Esophagus squamous epithelium (tissue), 5 donors: ENCODE data around the gene MPC2. TPM values are rescaled to one million over a fixed set of nuclear protein-coding genes. Genes with fewer than 3 reads are reported as not detected.

Experiments
- DNase-seq: peaks from one replicate; lab custom pipeline; 2025; lab: John Stamatoyannopoulos, UW
- H3K27ac ChIP-seq, 4 donors: fragments of 200-600 bp; sonication (generic); one replicate each; pipeline ENCODE4 v1.5.1; 2016 to 2019; ENCODE audit warnings: mild to moderate bottlenecking in 1 of 4
- H3K27me3 ChIP-seq, 4 donors: fragments of 200-600 bp; sonication (generic); 1 replicate in 3 of 4; 2 replicates in 1 of 4; pipeline versions ENCODE4 v1.5.1 to v1.6.0; 2017 to 2021; ENCODE audit warnings: antibody characterized with exemption in 1 of 4
- H3K36me3 ChIP-seq, 3 donors: fragments of 200-600 bp; sonication (generic); one replicate each; pipeline ENCODE4 v1.5.1; 2016 to 2019
- H3K4me1 ChIP-seq, 3 donors: fragments of 200-600 bp; sonication (generic); one replicate each; pipeline ENCODE4 v1.5.1; 2017 to 2019
- H3K4me3 ChIP-seq, 4 donors: fragments of 200-600 bp; sonication (generic); 1 replicate in 3 of 4; 2 replicates in 1 of 4; pipeline ENCODE4 v1.5.1; 2016 to 2019; ENCODE audit warnings: mild to moderate bottlenecking in 2 of 4, moderate library complexity in 1 of 4
- H3K9me3 ChIP-seq, 3 donors: fragments of 200-600 bp; sonication (generic); one replicate each; pipeline ENCODE4 v1.5.1; 2016 to 2019
- CTCF ChIP-seq, 6 experiments: fragments of 450-650 bp in 4 of 6; fragments of 200-600 bp in 2 of 6; sonication (generic) in 2 of 6; IDR thresholded peaks; one replicate each; pipeline ENCODE4 v1.5.1; 2016 to 2019; ENCODE audit warnings: antibody characterized with exemption in 6 of 6, mild to moderate bottlenecking in 4 of 6, moderate library complexity in 4 of 6
- POLR2A ChIP-seq, 4 donors: fragments of 450-650 bp; IDR thresholded peaks; one replicate each; pipeline ENCODE4 v1.6.1; 2017; ENCODE audit warnings: antibody characterized with exemption in 4 of 4, mild to moderate bottlenecking in 4 of 4, moderate library complexity in 3 of 4
- WGBS, 2 donors: methylation state at CpG; one replicate each; pipeline ENCODE4 v1.1.5; 2018; 5-methylcytosine and 5-hydroxymethylcytosine counted together
- intact Hi-C: fragments of 100-400 bp; cut with DNase I; formaldehyde crosslinking; loops from one replicate; pipeline ENCODE4 v1.15.0; 2022
- total RNA-seq, 4 donors: library from RNA; depleted of rRNA; stranded (reverse); fragments of >200 nt; gene quantifications; one replicate each; pipeline ENCODE4 v1.1.0, GENCODE V29; 2016
- donor health status: DM: yes; HTN: yes; CAD: no.

Gene MPC2
- total RNA-seq, 4 donors from 2014 or later: 13.2 to 62.7 (median 27.4) TPM

DNA sequence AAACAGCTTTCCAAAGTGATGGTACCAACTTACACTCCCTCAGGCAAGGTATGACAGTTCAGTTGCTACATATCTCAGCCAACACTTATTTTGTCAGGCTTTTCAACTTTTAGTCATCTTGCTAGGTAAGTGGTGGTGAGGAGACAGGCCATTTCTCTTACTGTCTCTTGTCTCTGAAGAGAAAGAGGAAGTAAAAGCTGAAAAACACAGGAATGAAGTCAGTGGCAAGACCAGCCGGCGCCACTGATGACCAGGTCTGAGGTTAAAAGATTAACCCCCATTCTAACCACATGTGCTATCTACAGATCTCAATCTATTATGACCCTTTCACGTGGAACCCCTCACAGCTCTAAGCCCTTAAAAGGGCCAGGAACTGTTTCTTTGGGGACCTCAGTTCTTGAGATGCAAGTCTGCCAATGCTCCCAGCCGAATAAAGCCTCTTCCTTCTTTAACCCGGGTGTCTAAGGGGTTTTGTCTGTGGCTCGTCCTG lies 27.1 kb downstream of the MPC2 start:
- Histone ChIP-seq H3K9me3 (peaks cover 0 to 7% (median 0%) of the 10 kb centered on the region in 3 donors), H3K27ac (no peak overlapping the region), H3K4me1 (peaks cover 2 to 11% (median 4%) of the 10 kb centered on the region in 3 donors), H3K27me3 (no peaks in the 10 kb centered on the region), H3K4me3 (no peak overlapping the region), H3K36me3 (no peaks in the 10 kb centered on the region)
- WGBS, 2 donors: 77 to 78% methylated on average over 6 of the region's 6 CpGs
- intact Hi-C loops: no loop called here
- TF ChIP-seq POLR2A (IDR thresholded peaks at IDR 0.05) (no peak), CTCF (IDR thresholded peaks at IDR 0.05) (no peak)
- no peak for DNase-seq

DNA sequence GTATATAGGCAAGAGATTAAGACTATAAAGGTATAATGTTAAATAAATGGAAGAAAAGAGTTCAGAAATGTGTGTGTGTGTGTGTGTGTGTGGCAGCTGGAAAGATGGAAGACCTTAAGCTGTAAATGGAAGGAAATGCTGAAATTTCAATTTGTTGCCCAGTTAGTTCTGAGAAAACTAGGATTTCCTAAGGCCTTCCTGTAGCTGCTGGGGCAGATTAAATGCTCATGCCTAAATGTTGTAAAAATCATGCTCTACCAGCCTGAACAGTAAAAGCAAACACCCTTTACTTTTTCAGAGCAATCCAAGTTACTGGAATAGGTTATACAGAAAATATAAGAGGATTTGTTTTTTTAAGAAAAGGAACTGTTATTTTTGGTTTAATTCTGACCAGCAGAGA lies 31.2 kb downstream of the MPC2 start:
- Histone ChIP-seq H3K27ac (no peak overlapping the region), H3K27me3 (no peaks in the 10 kb centered on the region), H3K36me3 (no peaks in the 10 kb centered on the region), H3K9me3 (peaks cover 0 to 7% (median 0%) of the 10 kb centered on the region in 3 donors), H3K4me3 (no peak overlapping the region), H3K4me1 (peaks cover 0 to 6% (median 2%) of the 10 kb centered on the region in 3 donors)
- intact Hi-C loops: no loop called here
- TF ChIP-seq POLR2A (IDR thresholded peaks at IDR 0.05): no peak
- no peak for TF ChIP-seq CTCF (IDR thresholded peaks at IDR 0.05)
- no peak for DNase-seq

- Histone ChIP-seq H3K4me3 (no peak overlapping the region), H3K36me3 (no peaks in the 10 kb centered on the region), H3K9me3 (peaks cover 0 to 7% (median 0%) of the 10 kb centered on the region in 3 donors), H3K4me1 (peaks cover 0 to 2% (median 0%) of the 10 kb centered on the region in 3 donors), H3K27me3 (no peaks in the 10 kb centered on the region), H3K27ac (no peak overlapping the region)
- DNase-seq: no peak
- 53 to 62% methylated on average over 3 of the region's 3 CpGs for WGBS, 2 donors
- TF ChIP-seq POLR2A (IDR thresholded peaks at IDR 0.05): no peak
- no peak for TF ChIP-seq CTCF (IDR thresholded peaks at IDR 0.05)
- intact Hi-C loops: no loop called here
These were observed 31.7 kb downstream of the MPC2 start for GRCh38 chr1:167905182-167905581.

GRCh38 chr1:167904652-167905130 lies 32.2 kb downstream of the MPC2 start:
- Histone ChIP-seq H3K36me3 (no peaks in the 10 kb centered on the region), H3K27ac (no peak overlapping the region), H3K27me3 (no peaks in the 10 kb centered on the region), H3K4me3 (no peak overlapping the region), H3K4me1 (peaks cover 0 to under 1% (median 0%) of the 10 kb centered on the region in 3 donors), H3K9me3 (peaks cover 0 to 4% (median 0%) of the 10 kb centered on the region in 3 donors)
- DNase-seq: no peak
- 40 to 78% methylated on average over 2 to 4 of the region's 4 CpGs for WGBS, 2 donors
- no peak for TF ChIP-seq CTCF (IDR thresholded peaks at IDR 0.05)
- no peak for TF ChIP-seq POLR2A (IDR thresholded peaks at IDR 0.05)
- intact Hi-C loops: no loop called here

DNA sequence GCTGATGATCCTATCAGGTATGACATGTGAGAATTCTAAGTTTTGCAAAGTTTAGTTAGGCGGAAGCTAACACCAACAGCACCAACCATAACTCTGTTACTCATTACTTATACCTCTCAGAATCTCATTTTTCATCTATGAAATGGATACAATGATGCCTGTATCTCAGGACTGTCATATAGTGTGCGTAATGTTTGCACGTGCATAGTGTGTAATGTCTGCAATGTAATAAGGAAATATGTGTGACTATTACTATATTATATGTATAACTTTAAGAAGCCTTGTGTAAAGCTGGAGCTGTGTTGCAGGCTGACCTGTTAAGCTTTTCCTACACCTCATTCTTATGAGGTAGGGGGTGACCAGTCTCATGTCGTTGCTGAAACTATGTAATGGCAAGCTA lies 36.0 kb downstream of the MPC2 start:
- no peak for TF ChIP-seq POLR2A (IDR thresholded peaks at IDR 0.05)
- no peak for TF ChIP-seq CTCF (IDR thresholded peaks at IDR 0.05)
- DNase-seq: no peak
- Histone ChIP-seq H3K4me3 (no peak overlapping the region), H3K27ac (no peak overlapping the region), H3K9me3 (no peaks in the 10 kb centered on the region), H3K4me1 (peaks cover 0 to 9% (median 0%) of the 10 kb centered on the region in 3 donors), H3K27me3 (no peaks in the 10 kb centered on the region), H3K36me3 (no peaks in the 10 kb centered on the region)
- intact Hi-C loops: no loop called here
- 94% methylated on average over 4 of the region's 4 CpGs for WGBS, 2 donors
